Hepatic stellate cell (primary cell): ENCODE measurements around the gene RO60.
A peak's percentile ranks its signal among the peaks of the same experiment; 100 is the strongest.
"Not testable (repeated sequence)": the region's sequence is repeated elsewhere in the genome, so short reads cannot be mapped to it uniquely, and the experiment has no call there.

Source experiments
- DNase-seq: peaks from one replicate; pipeline ENCODE4 v3.0.0; 2011; ENCODE audit warnings: low spot score

The RO60 gene

DNA sequence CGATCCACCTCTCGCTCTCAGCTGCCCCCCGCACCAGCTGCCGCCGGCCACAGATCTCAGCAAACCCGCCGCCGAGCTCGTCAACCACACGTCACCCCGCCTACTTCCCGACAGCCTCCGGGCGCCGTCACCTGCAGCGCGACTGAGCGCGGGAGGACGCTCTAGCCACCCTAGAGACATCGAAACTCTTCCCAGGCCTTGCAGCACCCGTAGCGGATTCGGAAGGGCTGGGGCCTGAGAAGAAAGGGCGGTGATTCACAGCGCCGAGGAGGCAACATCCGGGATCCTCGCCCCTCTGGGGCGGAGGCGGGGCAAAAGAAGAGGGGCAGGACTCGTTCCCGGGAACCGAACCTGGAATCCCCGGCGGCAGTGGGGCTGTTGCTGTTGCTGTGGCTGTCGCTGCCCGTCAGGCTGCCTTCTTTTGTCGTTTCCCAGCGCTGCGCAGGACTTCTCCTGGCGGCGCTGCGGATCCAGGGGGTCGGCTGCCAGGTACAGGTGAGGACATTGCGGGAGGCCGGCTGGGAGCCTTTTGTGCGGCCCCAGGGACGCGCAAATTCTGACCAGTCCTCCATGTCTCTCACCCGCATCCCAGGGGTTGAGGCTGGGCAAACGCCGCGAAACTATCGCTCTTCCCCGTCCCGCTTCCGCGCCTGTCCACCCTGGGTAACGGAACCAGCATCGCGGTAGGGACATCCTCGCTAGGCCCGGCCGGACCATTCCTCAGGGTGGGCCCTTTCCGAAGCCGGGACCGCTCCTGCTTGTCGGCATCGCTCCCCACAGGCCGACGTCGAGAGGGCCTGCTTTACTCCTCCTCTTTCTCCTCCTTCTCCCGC, at the start of gene RO60, which contains the start of gene UCHL5:
Gene RO60 (plus strand): TSS at position 331 of the 833 bp plus-strand sequence. CDS start 9,443 bp downstream, outside the sequence.
Gene UCHL5 (minus strand): TSS at position 79 of the 833 bp plus-strand sequence. CDS start 100 bp downstream, outside the sequence.
- peak; percentile 91 for DNase-seq

DNA sequence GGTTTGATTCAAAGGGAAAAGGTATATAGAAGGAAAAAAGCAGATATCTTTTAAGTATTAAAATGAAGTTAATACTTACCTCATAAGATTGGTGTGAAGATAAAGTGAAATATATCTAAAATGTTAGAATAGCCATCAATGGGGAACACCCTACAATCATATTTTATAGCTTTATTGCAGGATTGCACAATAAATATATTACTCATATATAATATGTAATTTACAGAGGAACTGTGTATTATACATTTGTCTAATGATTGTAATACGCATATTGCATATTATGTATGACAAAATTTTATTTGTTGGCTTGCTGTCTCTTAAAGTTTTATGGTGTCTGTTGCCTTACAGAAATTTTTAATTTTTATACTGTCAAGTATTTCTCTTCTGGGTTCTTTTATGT, 48.0 kb upstream of the RO60 start:
- no peak for DNase-seq

DNA sequence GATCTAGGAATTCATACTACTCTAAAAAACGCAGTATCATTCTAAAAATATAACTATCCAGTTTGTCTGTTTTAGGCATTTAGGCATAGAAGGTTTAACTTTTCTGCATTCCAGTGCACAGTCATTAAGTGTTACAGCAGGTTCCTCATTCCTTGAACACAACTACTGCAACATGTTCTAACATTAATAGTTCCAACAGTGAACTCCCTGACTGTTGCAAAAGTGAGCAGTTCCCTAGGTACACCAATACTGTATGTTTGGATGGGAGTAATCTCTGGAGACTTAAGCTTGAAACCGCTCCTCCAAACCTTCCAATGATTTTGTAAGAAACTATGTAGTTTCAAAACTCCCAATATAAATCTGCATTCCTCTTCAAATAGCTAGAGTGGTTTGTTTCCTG, 46.4 kb upstream of the RO60 start:
- peak; percentile 26 for DNase-seq

DNA sequence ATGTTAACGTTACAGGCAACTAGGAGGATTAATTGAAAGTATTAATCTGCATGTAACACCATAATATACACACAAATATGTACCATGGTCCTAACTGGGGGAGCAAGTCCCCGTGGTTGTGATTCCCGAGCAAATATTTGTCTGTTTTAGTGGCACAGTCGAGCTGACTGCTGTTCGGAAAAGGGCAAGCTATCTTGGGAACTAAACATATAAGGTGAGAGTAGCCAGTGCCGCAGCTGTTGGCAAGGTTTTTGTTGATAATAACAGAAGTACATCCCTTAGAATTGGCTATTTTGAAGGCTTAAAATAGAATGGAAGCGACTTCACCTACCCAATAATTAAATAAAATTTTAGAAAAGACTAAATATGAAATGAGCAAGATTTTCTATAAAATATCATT, 45.7 kb upstream of the RO60 start:
- DNase-seq, result no peak

DNA sequence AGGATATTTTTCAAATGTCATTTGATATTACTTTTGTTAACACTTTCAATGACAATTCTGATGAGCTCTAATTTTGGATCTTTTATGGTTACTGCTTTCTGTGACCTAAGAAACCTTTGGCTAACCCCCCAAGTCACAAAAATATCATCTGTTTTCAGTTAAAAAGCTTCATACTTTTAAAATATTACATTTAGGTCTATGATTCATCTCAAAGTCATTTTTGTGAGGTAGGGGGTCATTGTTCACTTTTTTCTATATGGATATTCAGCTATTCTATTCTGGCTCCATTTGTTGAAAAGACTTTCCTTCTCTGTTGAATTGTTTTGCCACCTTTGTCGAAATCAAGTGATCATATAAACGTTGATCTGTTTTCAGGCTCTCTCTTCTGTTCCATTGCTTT, 45.0 kb upstream of the RO60 start:
- DNase-seq, result no peak

DNA sequence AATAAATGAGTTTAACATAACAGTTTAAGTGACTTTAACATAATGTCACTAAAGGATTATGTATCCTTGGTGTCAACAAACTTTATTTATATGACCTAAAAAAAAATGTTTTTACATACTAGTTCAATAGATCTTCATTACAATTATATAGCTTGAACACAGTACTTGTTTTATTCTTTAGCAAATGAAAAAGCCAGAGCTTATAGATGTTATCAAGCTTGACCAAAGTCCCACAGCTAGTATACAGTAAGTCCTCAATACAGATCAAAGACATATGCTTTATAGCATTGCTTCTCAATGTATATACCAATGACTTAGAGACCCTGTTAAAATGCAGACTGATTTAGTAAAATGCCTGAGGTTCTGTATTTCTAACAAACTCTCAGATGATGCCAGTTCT, 42.6 kb upstream of the RO60 start:
- DNase-seq, result no peak

DNA sequence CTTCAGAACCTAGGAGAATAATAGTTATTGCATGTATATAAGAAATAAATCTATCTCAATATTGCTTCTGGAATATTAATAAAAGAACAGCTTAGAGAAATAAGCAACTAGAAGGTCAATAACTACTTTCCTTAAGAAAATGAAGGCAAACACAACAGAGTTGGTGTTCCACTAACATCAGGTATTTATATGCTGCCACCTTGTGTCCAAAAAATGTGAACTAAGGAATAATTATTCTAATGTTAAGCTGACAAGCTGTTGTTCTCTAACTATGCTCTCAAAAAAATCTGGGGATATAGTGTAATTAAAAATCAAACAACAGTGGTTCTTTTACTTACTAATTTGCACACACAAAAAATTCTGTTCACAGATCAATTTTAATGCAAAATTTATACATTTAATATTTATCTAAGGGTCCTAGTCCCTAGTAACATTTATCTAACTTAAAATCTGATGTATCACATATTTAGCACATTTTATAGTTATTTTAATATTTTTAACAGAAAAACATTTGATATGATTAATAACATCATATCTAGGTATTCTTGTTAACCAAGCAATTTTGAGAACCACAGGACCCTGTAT, 39.9 kb upstream of the RO60 start:
- peak; percentile 3 for DNase-seq

DNA sequence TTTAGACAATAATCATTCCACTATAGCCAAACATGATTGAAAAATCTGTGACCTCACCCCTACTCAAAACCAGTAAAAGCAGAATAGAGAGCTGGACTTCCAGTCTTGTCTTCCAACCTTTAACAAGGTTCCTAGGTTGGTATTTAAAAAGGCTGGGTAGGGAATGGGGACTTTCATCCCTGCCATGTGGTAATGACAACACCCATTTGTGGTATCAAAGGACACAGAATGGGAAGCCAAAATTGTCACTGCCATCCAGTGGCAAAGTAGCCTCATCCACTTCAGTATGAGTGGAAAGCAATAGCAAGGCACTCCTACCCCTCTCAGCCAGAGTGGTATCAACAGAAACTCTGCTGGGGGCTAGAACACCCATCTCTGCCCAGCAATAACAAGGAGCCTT, 34.2 kb upstream of the RO60 start:
- no peak for DNase-seq

DNA sequence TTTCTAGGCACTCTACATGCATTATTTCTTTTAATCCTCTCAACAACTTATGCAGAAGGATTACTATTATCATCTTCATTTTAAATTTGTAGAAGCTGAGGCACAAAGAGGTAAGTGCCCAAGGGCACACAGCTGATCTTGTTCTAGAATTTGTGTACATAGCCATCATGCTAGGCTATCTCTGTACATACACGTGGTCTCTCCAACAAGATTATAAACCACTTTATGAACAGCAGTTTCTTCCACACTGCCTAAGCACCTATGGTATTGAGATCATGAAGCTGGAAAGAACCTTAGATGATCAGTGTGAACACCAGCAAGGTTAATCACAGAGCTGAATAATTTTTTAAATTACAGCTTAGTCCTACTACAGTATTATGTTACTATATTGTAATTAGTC, 29.1 kb upstream of the RO60 start:
- no peak for DNase-seq

DNA sequence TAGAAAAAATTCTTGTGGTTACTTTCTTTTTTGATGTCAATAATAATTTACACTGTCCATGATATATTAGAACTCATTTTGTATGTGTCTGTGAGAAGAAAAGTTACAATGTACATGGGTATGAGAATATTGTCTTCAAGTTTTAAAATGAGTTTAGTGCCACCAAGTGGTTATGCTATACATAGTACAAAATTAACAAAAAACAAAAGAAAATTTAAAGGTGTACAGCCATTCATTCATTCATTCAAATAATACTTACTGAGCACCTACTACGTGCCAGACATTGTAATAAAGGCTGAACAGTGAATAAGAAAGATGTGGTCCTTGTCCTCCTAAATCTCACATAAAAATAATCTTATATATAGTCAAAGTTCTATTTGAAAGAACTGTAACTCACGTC, 28.0 kb upstream of the RO60 start:
- peak; percentile 4 for DNase-seq

DNA sequence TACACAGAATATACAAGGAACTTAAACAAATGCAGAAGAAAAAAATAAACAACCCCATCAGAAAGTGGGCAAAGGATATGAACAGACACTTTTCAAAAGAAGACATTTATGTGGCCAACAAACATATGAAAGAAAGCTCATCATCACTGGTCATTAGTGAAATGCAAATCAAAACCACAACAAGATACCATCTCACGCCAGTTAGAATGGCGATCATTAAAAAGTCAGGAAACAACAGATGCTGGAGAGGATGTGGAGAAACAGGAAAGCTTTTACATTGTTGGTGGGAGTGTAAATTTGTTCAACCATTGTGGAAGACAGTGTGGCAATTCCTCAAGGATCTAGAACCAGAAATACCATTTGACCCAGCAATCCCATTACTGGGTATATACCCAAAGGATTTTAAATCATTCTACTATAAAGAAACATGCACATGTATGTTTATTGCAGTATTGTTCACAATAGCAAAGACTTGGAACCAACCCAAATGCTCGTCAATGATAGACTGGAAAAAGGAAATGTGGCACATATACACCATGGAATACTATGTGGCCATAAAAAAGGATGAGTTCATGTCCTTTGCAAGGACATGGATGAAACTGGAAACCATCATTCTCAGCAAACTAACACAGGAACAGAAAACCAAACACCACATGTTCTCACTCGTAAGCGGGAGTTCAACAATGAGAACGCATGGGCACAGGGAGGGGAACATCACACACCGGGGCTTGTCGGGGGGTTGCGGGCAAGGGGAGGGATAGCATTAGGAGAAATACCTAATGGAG, 26.6 kb upstream of the RO60 start:
- not testable (repeated sequence) for DNase-seq

DNA sequence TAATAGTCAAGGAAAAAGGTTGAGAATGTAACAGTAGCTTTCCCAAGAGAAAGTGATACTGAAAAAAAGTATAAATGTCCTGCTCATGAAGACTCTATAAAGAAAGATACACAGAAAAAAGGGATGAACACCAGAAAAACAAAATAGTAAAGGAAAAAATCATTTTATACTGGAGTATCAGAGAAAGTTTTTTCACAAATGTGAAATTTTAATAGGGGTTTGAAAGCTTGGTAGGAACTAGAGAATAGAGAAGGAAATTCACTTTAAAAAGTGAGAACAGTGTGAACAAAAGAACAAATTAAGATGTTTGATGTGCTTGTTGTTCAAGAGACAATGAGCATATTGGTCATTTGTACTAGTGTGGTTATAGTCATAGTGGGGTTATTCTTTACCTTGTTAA, 25.8 kb upstream of the RO60 start:
- DNase-seq, result no peak

DNA sequence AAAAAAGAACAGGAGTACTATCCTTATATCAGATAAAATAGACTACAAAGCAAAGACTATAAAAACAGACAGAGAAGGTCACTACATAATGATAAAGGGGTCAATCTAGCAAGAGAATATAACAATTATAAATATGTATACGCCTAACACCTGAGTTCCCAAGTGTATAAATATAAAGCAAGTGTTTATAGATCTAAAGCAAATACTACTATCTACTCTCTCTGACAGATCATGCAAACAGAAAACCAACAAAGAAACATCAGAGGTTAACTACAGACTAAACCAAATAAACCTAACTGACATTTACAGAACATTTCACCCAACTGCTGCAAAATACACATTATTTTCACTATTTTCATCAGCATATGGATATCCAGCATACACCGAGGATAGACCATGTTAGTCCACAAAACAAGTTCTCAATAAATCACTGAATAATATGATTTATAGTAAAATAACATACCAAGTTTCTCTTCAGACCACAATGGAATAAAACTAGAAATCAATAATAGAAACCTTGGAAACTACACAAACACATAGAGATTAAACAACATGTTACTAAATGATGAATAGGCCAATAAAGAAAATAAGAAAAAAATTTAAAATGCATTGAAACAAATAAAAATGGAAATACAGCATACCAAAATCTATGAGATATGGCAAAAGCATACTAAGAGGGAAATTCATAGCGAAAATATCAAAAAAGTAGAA, 22.9 kb upstream of the RO60 start:
- DNase-seq, result no peak

DNA sequence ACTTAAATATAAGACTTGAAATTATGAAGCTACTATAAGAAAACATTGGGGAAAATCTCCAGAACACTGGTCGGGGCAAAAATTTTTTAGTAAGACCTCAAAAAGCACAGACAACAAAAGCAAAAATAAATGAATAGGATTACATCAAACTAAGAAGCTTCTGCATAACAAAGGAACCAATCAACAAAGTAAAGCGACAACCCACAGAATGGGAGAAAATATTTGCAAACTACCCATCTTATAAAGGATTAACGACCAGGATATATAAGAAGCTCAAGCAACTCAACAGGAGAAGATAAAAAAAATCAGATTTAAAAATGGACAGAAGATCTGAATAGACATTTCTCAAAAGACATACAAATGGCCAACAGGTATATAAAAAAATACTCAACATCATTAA, 19.4 kb upstream of the RO60 start:
- DNase-seq, result no peak

DNA sequence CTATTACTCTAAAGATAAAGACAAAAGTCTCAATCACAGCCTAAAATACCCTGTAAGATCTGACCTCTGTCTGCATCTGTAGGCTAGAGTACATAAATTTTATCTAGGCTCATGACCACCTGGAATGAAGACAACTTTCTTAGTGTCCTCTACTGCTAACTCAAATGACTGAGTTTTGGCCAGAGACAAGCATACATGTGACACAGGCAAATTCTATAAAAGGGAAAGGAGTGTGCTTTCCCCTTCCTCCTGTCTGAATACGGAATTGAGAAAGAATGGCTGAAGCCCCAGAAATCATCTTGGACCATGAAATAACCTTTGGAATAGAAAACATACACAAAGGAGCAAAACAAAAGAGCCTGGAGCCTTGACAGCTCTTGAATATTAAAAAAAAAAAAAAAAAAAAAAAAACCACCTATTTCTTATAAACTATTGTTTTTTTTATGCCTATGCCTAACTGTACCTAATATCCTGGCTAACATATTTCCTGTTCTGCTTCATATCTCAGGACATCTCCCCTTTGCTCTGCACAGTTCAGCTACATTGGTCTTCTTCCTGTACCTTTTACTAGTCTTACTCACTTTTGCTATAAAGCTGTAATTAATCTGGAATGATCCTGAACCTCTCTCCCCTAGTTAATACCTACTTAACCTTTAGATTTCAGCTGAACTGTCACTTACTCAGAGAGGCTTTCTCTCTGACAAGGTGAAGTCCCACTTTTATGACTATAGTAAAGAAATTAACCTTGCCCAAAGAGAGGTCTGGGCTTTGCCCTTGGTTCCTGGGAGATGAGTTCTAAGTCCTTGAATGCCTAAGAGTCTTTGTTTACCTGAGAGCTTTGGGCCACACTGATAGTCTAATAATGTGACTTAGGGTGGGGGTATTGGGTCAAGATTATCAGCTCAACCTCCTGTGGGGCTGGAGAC, 16.4 kb upstream of the RO60 start:
- no peak for DNase-seq

DNA sequence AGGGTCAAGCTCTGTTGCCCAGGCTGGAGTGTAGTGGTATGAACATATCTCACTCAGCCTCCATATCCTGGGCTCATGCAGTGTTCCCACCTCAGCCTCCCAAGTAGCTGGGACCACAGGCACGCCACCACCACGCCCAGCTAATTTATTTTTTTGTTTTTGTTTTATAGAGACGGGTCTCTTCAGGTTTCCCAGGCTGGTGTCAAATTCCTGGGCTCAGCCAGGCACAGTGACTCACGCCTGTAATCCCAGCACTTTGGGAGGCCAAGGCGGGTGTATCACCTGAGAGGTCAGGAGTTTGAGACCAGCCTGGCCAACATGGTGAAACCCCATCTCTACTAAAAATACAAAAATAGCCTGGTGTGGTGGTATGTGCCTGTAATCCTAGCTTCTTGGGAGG, 10.5 kb upstream of the RO60 start:
- DNase-seq, result not testable (repeated sequence)

DNA sequence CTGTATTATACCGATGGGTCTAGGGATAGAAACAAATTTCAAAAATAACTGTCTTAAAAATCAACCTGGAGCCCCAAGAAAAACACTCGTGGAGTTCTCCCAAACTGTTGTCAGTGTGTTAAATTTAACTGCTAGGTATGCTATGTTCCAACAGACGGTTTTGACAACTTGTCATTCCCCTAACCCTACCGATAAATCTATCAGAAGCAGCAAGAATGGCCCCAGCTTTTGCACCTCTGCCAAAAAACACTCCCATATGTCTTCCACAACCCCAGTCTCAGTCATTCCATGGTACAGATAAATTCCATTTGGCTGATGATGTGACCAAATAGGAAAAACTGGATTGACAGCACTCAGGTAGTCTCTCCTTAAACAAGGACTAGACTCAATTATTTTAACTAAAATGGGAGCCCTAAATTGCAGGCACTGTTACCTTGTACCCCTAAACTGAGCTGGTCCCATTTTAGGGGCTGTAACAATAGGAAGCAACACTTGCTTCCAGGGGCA, 5.2 kb upstream of the RO60 start:
- no peak for DNase-seq

DNA sequence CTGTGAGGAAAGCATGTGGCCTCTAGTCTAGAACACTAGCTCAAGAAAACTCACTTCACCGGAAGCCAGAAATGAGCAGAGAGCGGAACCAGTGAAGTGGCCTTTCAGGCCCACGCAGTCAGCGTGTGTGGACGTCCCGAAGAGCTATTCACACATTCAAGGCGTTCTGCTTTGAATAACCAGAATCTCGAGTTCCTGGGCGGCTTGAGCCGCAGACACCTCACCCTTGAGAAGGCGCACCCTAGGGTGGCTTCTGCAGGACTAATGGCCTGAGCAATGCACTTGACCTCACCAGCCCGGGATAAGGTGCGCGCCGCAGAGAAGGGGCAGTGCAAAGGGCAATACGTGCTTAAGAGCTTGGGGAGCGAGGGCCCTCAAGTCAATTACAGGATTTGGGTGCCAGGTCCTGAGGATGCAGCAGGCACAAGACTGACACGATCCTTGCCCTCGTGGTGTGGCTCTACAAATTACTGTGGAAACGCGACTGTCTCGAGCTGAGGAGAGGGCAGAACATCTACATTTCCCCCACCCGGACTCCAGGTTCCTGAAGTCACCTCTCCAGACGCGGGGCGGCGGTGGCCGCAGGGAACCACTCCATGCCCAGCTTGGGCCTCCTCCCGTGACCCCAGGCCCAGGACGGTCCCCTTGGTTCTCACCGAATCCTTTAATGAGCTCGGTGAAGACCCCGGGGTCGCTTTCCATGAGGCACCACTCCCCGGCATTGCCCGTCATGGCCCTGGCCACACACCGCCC, 707 bp upstream of the RO60 start:
- peak; percentile 18 for DNase-seq

DNA sequence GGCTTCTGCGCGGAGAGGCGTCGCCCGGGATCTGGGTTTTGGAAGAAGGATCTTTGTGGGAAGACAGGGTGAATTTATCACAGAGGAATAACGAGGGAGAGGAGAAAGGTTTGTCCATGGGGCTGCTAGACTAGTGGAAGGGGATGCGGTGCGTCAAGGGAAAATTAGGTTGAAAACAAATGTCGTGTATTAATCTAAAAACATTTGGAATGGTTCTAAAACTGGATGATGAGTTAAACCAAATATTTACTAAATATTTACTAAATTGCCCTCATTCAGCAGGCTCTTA, 647 bp downstream of the RO60 start:
- no peak for DNase-seq

DNA sequence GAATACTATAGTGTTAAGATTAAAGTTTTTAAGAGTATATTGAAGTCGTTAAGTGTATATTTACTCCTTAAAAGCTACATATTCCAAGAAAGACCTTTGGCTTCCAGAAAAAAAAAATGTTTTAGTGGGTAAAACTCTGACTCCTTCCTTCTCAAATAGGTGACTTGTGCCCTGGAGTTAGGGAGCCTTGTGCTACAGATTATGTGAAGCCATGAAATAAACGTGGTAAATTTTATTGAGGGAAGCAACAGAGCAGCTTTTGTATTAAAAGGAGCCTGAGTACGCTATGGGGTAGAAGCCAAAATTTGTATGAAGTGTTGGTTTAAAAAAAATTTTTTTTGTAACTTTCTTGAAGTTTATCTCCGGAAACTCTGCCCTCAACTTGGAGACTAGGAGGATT, 994 bp downstream of the RO60 start:
- DNase-seq, result no peak
